ENCODE data around the gene MID1.

GRCh38 chrX:10447564-10448214 lies 172.7 kb downstream of the MID1 start:
- TF ChIP-seq CTCF (IDR thresholded peaks at IDR 0.05) (no peak), SIN3A (IDR thresholded peaks at IDR 0.05; ENCODE audit: borderline replicate concordance, insufficient read depth, low read depth, low read length) (no peak), REST (IDR thresholded peaks at IDR 0.05; ENCODE audit: insufficient read depth in 1 of 2, low read depth in 2 of 2, low read length in 1 of 2) (no peak), POLR2AphosphoS5 (IDR thresholded peaks at IDR 0.05; ENCODE audit: low read depth, low read length) (no peak), TCF7L2 (IDR thresholded peaks at IDR 0.05; ENCODE audit: low read depth, low read length) (no peak)
